Thyroid gland (tissue), 4 donors: ENCODE data around the gene LZTS2.

Experiments
- CTCF ChIP-seq, 6 experiments: fragments of 200-600 bp in 3 of 6; fragments of 450-650 bp in 3 of 6; sonication (generic) in 3 of 6; IDR thresholded peaks; one replicate each; pipeline ENCODE4 v1.5.1; 2016 to 2019; ENCODE audit warnings: antibody characterized with exemption in 6 of 6, mild to moderate bottlenecking in 2 of 6, inconsistent platforms in 1 of 6, moderate library complexity in 1 of 6
- POLR2A ChIP-seq, 2 donors: fragments of 450-650 bp; IDR thresholded peaks; one replicate each; pipeline ENCODE4 v1.6.1; 2017; ENCODE audit warnings: antibody characterized with exemption in 2 of 2, mild to moderate bottlenecking in 2 of 2, moderate library complexity in 1 of 2

- TF ChIP-seq CTCF (IDR thresholded peaks at IDR 0.05): no peak
- TF ChIP-seq POLR2A (IDR thresholded peaks at IDR 0.05): no peak
These were observed 57.0 kb downstream of the LZTS2 start for GRCh38 chr10:101056365-101057151.
